Memory B cell (primary cell): ENCODE data around the gene RABEP1.

Source experiments
- ATAC-seq: fragments of 150-1000 bp; cut with Tn5 transposase; 2 replicates; pipeline ENCODE4 v1.10.0; 2021; ENCODE audit warnings: low read depth, mild to moderate bottlenecking, moderate library complexity
- DNase-seq, 2 donors: peaks; one replicate each; pipeline ENCODE4 v3.0.0; 2022; ENCODE audit warnings: low spot score in 2 of 2
- H3K27ac Mint-ChIP-seq: one replicate; pipeline ENCODE4 v1.8.0; 2022; ENCODE audit warnings: mild to moderate bottlenecking, moderate library complexity, mixed read lengths
- H3K27me3 Mint-ChIP-seq: one replicate; pipeline ENCODE4 v1.8.0; 2022; ENCODE audit warnings: mixed read lengths
- H3K36me3 Mint-ChIP-seq: one replicate; pipeline ENCODE4 v1.8.0; 2022; ENCODE audit warnings: mild to moderate bottlenecking, mixed read lengths
- H3K4me1 Mint-ChIP-seq: one replicate; pipeline ENCODE4 v1.8.0; 2022; ENCODE audit warnings: mixed read lengths
- H3K4me3 Mint-ChIP-seq: one replicate; pipeline ENCODE4 v1.8.0; 2022; ENCODE audit warnings: mild to moderate bottlenecking, moderate library complexity, mixed read lengths
- H3K9me3 Mint-ChIP-seq: one replicate; pipeline ENCODE4 v1.8.0; 2022; ENCODE audit warnings: mixed read lengths

Gene RABEP1

DNA sequence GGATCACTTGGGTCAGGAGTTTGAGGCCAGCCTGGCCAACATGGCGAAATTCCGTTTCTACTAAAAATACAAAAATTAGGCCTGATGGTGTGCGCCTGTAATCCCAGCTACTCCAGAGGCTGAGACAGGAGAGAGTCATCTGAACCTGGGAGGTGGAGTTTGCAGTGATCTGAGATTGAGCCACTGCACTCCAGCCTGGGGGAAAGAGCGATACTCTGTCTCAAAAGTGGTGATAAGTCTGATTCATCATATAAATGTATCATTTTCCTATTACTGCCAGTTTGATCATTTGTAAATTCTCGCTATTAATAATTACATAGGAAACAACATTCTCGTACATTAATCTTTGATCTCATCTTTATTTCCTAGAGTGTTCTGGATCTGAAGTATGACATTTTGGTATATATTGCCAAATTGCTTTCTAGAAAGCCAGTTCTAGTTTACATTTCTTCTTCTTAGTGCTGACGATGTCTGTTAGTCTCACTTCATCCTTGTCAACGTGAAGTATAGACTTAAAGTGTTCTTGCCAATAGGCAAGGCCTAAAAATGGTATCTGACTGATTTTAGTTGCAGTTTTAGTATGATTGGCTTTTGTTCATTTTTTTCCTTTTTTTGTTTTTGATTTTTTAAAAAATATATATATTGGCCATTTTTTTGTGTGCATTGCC is 9.7 kb downstream of the RABEP1 start:
- peaks cover 24% of the 10 kb centered on the region for H3K4me1 Mint-ChIP-seq
- no peaks in the 10 kb centered on the region for H3K9me3 Mint-ChIP-seq
- ATAC-seq (no peak), DNase-seq (no peak)
- H3K27ac Mint-ChIP-seq = no peak overlapping the region
- no peak overlapping the region for H3K4me3 Mint-ChIP-seq
- peaks cover 12% of the 10 kb centered on the region for H3K36me3 Mint-ChIP-seq
- H3K27me3 Mint-ChIP-seq = no peaks in the 10 kb centered on the region

DNA sequence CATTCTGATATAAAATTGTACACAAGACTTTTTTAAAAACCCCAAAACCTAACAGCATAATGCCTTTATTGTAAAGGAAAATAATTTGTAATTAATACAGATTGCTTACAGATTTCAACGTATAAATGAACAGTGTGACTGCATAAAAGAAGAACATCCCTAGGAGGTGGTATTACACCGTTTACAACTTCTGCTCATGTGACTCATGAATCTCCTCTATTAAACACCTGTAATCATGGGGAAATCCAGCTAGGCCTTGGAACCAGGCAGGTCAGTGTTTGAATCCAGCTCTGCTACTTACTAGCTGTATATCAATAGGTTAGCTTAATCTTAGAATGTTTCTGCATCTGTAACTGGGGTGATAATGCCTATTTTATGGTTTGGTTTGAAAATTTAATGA is 15.2 kb downstream of the RABEP1 start:
- Mint-ChIP-seq H3K36me3 (peaks cover 10% of the 10 kb centered on the region), H3K27ac (peak overlapping the region; percentile 82), H3K9me3 (no peaks in the 10 kb centered on the region), H3K4me1 (peaks cover 32% of the 10 kb centered on the region), H3K4me3 (no peak overlapping the region), H3K27me3 (no peaks in the 10 kb centered on the region)
- DNase-seq = no peak
- ATAC-seq = peak; percentile 59

DNA sequence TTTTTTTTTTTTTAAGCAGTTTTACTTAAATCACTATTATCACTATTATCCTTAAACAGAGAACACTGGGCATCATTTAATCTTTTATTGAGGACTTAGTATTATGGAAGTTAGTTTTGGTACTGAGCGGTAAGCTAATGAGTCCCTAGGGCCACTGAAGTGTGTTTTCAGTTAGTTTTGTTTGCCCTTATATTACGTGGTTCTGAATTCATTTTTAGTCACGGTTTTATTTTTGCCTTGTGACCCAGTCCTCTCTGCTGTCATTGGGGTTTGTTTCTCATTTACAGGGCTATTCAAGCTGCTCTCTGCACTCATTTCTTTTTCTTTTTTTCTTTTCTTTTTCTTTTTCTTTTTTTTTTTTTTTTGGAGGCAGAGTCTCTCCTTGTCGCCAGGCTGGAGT is 17.3 kb downstream of the RABEP1 start:
- Mint-ChIP-seq H3K4me3 (no peak overlapping the region), H3K27ac (peak overlapping the region; percentile 74), H3K36me3 (peaks cover 10% of the 10 kb centered on the region), H3K27me3 (no peaks in the 10 kb centered on the region), H3K9me3 (no peaks in the 10 kb centered on the region), H3K4me1 (peaks cover 31% of the 10 kb centered on the region)
- ATAC-seq (no peak), DNase-seq (no peak)

DNA sequence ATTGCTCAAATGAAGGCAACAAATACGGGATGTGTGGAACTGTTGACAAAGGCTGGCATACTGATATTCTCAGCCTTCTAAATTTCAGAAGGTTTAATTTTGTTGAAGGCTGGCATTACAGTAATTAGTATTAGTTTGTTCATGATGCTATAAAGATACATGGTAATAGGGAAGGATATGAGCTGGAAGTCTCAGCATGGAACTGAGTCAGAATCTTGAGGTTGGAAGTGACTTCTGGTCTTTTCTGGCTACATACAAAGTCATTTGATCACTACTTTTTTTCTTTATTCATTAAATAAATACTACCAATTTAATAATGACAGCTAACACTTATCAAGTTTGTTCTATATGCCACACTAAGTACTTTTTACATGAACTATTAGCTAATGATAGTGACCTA is 22.6 kb downstream of the RABEP1 start:
- DNase-seq = no peak
- Mint-ChIP-seq H3K27me3 (no peaks in the 10 kb centered on the region), H3K36me3 (peaks cover 10% of the 10 kb centered on the region), H3K4me3 (no peak overlapping the region), H3K4me1 (peaks cover 49% of the 10 kb centered on the region), H3K9me3 (no peaks in the 10 kb centered on the region), H3K27ac (peak overlapping the region; percentile 47)
- no peak for ATAC-seq

DNA sequence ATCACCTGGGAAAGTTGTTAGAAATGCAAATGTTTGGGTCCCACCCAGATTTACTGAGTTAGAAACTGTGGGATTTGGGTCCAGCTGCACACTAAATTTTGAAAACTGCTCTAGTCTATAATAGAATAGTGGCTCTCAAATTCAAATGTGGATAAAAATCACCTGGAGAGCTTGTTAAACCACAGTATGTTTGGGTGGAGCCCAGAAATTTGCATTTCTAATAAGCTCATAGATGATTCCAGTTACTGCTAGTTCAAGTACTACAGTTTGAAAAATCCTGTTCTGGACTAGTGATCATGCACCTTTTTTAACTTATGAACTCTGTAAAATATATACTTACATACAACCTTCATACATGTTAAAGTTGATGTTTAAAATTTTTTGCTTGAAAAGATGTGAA is 27.8 kb downstream of the RABEP1 start:
- H3K4me3 Mint-ChIP-seq = peak overlapping the region; percentile 1
- peaks cover 11% of the 10 kb centered on the region for H3K36me3 Mint-ChIP-seq
- ATAC-seq (peak; percentile 65), DNase-seq (no peak)
- H3K9me3 Mint-ChIP-seq = no peaks in the 10 kb centered on the region
- peak overlapping the region; percentile 8 for H3K27ac Mint-ChIP-seq
- no peaks in the 10 kb centered on the region for H3K27me3 Mint-ChIP-seq
- peaks cover 36% of the 10 kb centered on the region for H3K4me1 Mint-ChIP-seq

DNA sequence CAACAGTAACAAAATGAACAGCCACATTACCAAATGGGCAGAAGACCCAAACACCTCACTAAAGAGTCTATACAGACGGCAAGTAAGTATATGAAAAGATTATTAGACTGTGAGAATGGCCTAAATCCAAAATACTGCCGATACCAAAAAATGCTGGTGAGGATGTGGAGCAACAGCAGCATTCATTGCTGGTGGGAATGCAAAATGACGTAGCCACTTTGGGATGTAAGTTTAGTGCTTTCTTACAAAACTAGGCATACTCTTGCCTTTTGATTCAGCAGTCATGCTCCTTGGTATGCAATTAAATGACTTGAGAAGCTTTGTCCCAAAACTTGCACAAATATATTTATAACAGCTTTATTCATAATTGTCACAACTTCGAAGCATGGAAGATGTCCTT is 43.8 kb downstream of the RABEP1 start:
- H3K4me3 Mint-ChIP-seq = no peak overlapping the region
- ATAC-seq (no peak), DNase-seq (no peak)
- peak overlapping the region; percentile 66 for H3K27ac Mint-ChIP-seq
- no peaks in the 10 kb centered on the region for H3K27me3 Mint-ChIP-seq
- peaks cover 38% of the 10 kb centered on the region for H3K4me1 Mint-ChIP-seq
- H3K36me3 Mint-ChIP-seq = peaks cover 23% of the 10 kb centered on the region
- peaks cover 2% of the 10 kb centered on the region for H3K9me3 Mint-ChIP-seq

DNA sequence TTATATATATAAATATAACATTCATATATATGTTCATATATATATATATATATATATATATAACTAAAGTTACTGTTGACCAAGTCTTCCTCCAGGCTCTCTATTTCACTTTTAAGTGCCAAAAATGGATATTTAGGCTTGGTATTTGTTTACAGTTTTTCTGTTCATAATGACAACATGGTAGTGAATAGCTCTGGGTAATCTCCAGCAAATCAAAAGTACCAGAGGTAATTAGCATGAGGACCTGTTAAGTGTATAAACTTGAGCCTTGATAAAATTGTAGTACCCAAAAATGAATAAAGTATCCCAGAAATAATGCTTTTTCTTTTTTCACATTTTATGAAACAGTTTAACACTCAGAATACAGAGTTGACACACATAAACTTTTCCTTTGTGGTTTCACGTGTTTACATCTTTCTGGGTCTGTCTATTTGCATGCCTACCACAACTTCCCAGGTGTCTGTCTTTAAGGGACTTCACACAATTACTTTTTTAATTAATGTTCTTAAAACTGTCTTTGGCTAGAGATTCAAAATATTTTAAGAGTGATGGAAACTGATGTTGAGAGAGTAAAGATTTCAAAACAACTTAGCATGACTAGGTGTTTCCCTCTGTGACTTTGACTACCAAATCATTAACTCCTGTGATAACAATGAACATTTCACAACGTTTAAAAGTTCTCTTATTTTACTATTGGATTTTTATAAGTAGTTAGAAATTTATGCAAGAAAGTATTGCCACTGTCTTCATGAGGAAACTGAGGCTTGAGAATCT is 47.9 kb downstream of the RABEP1 start:
- DNase-seq (peak in 1 of 2 donors; percentile 16), ATAC-seq (peak; percentile 92)
- Mint-ChIP-seq H3K27ac (peak overlapping the region; percentile 87), H3K27me3 (no peaks in the 10 kb centered on the region), H3K4me1 (peaks cover 31% of the 10 kb centered on the region), H3K4me3 (peak overlapping the region; percentile 28), H3K9me3 (no peaks in the 10 kb centered on the region), H3K36me3 (peaks cover 22% of the 10 kb centered on the region)

DNA sequence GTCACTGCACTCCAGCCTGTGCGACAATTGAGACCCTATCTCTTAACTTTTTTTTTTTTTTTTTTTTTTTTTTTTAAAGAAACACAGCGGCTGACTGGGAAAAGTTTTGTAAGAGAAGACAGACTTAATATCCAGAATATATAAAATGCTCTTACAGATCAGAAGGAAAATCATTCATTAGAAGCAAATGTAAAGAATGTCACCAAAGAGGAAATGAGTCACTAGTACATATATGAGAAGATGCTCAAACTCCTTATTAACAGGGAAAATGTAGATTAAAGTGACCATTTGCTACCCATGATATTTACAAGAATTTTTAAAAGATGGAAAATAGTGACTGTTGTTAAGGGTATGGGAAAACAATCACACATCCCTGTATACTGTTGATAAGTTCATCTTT is 48.9 kb downstream of the RABEP1 start:
- no peak for ATAC-seq
- no peak for DNase-seq
- Mint-ChIP-seq H3K36me3 (peaks cover 25% of the 10 kb centered on the region), H3K9me3 (no peaks in the 10 kb centered on the region), H3K27ac (peak overlapping the region; percentile 17), H3K4me1 (peaks cover 32% of the 10 kb centered on the region), H3K27me3 (no peaks in the 10 kb centered on the region), H3K4me3 (no peak overlapping the region)

DNA sequence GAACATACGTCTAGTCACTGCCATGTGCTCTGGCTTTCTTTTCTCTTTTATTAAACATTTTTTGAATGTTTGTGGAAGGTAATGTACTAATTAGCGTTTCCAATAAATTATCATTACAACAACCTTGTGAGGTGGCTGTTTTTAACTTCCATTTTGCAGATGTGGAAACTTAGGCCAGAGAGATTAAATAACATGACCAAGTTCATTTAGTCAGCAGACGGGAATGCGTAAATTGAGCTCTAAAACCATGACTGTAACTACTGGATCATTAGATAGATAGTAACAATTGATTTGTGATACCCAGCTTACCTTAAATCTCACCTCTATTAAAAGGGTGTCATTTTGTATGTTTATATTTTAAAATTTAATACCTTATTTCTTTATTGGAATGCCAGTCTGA is 49.4 kb downstream of the RABEP1 start:
- no peak for ATAC-seq
- Mint-ChIP-seq H3K36me3 (peaks cover 24% of the 10 kb centered on the region), H3K27me3 (no peaks in the 10 kb centered on the region), H3K27ac (peak overlapping the region; percentile 17), H3K9me3 (no peaks in the 10 kb centered on the region), H3K4me1 (peaks cover 28% of the 10 kb centered on the region), H3K4me3 (no peak overlapping the region)
- no peak for DNase-seq

DNA sequence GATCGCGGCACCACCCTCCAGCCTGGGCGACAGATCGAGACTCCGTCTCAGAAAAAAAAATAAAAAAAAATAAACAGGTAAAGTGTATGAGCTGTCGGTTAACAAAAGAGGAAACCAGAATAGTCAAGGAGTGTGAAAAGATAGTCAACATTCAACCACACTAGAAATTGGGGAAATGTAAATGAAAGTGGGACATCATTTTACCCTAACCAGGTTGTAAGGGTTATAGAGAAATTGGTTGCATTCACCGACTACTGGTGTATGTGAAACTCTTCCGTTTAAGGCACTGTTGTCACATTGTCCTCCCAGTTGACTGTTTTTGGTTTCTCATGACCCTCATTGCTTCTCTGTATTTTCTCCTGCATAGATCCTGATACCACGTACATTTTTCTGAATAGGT is 62.8 kb downstream of the RABEP1 start:
- DNase-seq (peak in 1 of 2 donors; percentile 13), ATAC-seq (peak; percentile 95)
- peaks cover 5% of the 10 kb centered on the region for H3K4me1 Mint-ChIP-seq
- H3K9me3 Mint-ChIP-seq = no peaks in the 10 kb centered on the region
- peaks cover 18% of the 10 kb centered on the region for H3K36me3 Mint-ChIP-seq
- peak overlapping the region; percentile 8 for H3K4me3 Mint-ChIP-seq
- H3K27me3 Mint-ChIP-seq = no peaks in the 10 kb centered on the region
- H3K27ac Mint-ChIP-seq = peak overlapping the region; percentile 68

DNA sequence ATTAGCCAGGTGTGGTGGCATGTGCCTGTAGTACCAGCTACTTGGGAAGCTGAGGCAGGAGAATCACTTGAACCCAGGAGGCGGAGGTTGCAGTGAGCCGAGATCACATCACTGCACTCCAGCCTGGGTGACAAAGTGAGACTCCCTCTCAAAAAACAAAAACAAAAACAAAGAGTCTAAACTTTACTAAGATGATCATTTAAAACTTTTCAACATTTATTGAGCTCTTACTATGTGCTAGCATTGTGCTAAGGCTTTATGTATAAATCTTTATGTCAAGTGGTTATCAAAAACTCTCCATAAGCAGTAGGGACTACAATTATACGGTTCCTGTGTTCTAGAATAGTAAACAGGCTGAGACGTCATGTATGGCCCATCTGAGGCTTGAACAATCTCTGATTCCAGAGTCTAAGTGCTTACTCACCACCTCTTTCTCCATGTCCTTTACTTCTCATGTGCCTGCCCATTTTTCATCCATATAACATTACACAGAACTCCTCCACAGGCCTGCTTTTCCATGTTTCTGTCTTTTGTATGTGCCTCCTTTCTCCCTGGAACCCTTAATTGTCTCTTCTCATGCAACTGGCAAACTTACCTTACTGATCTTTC is 70.7 kb downstream of the RABEP1 start:
- peaks cover 34% of the 10 kb centered on the region for H3K36me3 Mint-ChIP-seq
- H3K27ac Mint-ChIP-seq = peak overlapping the region; percentile 1
- no peaks in the 10 kb centered on the region for H3K9me3 Mint-ChIP-seq
- DNase-seq = no peak
- no peak overlapping the region for H3K4me3 Mint-ChIP-seq
- no peaks in the 10 kb centered on the region for H3K27me3 Mint-ChIP-seq
- ATAC-seq = no peak
- no peaks in the 10 kb centered on the region for H3K4me1 Mint-ChIP-seq

DNA sequence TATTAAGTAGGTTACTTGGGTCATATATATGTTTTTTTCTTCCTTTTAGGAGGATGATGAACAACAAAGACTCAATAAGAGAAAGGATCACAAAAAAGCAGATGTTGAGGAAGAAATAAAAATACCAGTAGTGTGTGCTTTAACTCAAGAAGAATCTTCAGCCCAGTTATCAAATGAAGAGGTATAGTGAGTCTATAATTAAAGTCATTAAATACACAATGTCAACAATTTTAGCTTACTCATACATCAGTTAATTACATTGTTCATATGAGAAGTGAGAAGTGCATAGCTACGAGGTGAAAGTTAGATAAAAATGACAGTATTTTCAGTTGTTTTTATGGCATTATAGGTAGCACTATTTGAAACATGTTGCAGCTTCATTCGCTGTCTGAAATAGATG is 72.2 kb downstream of the RABEP1 start:
- Mint-ChIP-seq H3K36me3 (peaks cover 27% of the 10 kb centered on the region), H3K4me3 (no peak overlapping the region), H3K4me1 (no peaks in the 10 kb centered on the region), H3K9me3 (no peaks in the 10 kb centered on the region), H3K27ac (no peak overlapping the region), H3K27me3 (no peaks in the 10 kb centered on the region)
- ATAC-seq (no peak), DNase-seq (no peak)

DNA sequence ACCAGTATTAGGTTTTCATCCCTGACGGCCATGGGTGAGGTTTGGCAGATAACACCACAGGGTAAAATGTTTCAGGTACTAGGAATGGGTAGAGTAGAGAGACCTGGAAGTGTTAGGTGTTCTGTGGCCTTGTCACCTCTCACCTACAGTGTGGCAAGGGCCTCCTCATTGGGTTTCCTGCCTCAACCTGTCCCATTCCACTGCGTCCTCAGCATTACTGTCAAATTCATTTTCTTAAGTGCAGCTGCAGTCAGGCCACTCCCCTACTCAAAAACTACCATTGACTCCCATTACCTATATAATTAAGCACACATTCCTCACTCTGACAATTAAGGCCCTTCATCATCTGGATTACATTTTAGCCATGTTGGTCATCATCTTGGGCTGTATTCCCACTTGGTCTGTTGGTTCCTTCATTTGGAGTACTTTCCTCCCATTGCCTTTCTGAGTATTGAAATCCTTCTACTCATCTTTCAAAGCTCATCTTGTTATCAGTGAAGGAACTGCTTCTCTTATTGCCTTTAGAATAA is 72.9 kb downstream of the RABEP1 start:
- no peak for ATAC-seq

DNA sequence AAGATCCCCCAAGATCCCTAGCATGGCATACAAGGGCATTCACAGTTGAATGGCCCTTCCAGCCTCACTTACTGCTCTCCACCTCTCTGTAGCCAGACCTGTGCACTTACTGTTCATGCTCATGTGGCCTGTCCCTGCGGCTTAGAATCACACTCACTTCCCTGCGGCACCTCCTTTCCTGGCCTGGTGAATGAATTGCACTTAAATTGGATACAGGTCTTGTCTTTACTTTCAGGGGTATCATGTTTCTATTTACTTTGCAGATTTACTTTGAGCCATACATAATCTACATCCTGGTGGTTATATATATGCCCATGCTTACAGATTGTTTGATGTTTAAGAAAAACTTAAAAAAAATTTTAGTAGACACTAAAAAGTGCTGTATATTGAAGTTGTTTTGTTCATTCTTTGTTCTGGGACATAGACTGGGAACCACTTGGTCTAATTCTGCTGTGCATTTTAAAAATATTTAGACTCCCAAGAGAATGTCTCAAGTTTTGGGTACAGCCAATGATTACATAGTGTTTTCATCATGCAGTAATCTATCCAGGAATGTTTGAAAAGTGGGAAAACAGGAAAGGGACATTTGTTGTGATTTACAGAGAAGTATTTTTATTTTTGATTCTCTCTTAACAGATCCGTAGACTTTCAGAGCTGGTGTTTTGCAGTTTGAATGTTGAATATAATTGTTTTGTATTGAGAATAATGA is 73.5 kb downstream of the RABEP1 start:
- DNase-seq (no peak), ATAC-seq (no peak)
- peak overlapping the region; percentile 11 for H3K27ac Mint-ChIP-seq
- H3K4me3 Mint-ChIP-seq = no peak overlapping the region
- no peaks in the 10 kb centered on the region for H3K27me3 Mint-ChIP-seq
- H3K4me1 Mint-ChIP-seq = no peaks in the 10 kb centered on the region
- H3K9me3 Mint-ChIP-seq = no peaks in the 10 kb centered on the region
- peaks cover 32% of the 10 kb centered on the region for H3K36me3 Mint-ChIP-seq

More for the DNA sequence above, 72.9 kb downstream of the RABEP1 start:
- Mint-ChIP-seq H3K9me3 (no peaks in the 10 kb centered on the region), H3K27me3 (no peaks in the 10 kb centered on the region), H3K36me3 (peaks cover 28% of the 10 kb centered on the region), H3K27ac (peak overlapping the region; percentile 11), H3K4me1 (no peaks in the 10 kb centered on the region), H3K4me3 (no peak overlapping the region)
- no peak for DNase-seq
